ENCODE results near the gene APOL1.

Gene APOL1

DNA sequence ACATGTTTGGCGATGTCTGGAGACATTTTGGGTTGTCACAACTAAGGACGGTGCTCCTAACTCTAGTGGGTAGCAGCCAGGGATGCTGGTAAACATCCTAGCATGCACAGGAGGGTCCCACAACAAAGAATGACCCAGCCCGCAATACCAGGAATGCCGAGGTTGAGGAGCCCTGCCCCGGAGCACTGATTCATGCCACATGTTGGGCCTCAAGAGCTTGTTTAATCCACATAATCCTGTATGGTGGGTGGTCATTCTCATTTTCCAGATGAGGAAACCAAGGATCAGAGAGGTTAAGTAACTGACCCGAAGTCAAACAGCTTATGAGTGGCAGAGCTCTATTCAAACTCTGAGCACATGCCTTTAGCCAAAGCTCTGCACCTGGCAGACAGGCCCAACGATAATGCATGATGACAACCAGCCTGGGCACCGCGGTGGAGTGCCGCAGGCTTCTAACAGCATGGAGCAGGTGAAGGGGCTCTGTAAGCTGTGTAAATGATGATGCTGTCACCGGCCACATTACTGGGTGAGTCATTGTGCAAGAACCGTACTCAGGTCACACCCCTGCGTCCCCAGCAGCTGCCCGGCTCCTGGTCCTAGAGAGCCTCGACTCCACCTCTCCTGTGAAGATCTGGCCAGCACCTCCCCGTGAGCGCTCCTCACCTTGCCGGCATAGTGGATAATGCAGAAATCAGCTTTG is 58.6 kb downstream of the APOL1 start:
- Histone ChIP-seq H3K4me3 (ENCODE audit: low read depth, low read length) (no peak overlapping the region), H3K36me3 (replicated peaks) (peaks cover 96% of the 10 kb centered on the region), H3K27me3 (replicated peaks) (no peaks in the 10 kb centered on the region), H3K27ac (no peak overlapping the region)
- in situ Hi-C loops (cut with HindIII; ENCODE audit: low pct_ligation_motif_present, low sequenced_read_pairs), result no loop called here
- TF ChIP-seq, protein P1, sequence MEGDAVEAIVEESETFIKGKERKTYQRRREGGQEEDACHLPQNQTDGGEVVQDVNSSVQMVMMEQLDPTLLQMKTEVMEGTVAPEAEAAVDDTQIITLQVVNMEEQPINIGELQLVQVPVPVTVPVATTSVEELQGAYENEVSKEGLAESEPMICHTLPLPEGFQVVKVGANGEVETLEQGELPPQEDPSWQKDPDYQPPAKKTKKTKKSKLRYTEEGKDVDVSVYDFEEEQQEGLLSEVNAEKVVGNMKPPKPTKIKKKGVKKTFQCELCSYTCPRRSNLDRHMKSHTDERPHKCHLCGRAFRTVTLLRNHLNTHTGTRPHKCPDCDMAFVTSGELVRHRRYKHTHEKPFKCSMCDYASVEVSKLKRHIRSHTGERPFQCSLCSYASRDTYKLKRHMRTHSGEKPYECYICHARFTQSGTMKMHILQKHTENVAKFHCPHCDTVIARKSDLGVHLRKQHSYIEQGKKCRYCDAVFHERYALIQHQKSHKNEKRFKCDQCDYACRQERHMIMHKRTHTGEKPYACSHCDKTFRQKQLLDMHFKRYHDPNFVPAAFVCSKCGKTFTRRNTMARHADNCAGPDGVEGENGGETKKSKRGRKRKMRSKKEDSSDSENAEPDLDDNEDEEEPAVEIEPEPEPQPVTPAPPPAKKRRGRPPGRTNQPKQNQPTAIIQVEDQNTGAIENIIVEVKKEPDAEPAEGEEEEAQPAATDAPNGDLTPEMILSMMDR (IDR thresholded peaks at IDR 0.05; ENCODE audit: low read depth, low read length, missing control alignments), result no peak
- DNase-seq, result no peak

DNA sequence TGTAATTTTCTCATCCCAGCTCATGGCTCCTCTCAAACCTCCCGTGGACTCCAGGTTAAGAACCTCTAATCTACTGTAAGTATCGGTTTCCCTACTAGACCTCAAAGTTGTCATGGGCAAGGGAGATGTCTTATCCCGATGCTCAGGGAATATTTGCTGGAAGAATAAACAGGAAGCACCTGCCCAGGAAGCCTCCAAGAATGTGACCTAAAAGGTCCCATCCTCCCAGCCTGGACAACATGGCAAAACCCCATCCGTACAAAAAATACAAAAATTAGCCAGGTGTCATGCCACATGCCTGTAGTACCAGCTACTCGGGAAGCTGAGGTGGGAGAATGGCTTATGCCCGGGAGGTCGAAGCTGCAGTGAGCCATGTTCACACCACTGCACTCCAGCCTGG is 62.4 kb downstream of the APOL1 start:
- Histone ChIP-seq H3K27me3 (replicated peaks) (no peaks in the 10 kb centered on the region), H3K27ac (no peak overlapping the region), H3K4me3 (ENCODE audit: low read depth, low read length) (no peak overlapping the region), H3K36me3 (replicated peaks) (peaks cover 96% of the 10 kb centered on the region)
- DNase-seq, result no peak
- in situ Hi-C loops (cut with HindIII; ENCODE audit: low pct_ligation_motif_present, low sequenced_read_pairs), result no loop called here
- TF ChIP-seq, protein P1 (IDR thresholded peaks at IDR 0.05; ENCODE audit: low read depth, low read length, missing control alignments), result no peak

DNA sequence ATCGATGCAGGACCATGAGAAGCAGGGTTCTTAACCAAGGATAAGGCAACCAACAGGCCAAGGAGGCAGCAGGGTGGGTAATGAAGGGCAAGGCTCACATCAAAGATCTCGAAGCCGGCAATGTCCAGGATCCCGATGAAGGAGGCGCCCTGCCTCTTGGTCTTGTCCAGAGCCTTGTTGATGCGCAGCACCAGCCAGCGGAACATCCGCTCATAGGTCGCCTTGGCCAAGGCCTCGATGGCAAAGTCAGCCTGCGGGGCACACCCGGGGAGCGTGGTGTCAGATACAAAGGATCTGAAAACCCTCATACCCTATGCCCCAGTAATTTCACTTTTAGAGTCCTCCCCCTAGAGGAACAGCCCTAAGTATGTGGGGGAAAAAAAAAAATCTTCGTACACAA is 63.5 kb downstream of the APOL1 start:
- H3K27ac ChIP-seq, result no peak overlapping the region
- H3K4me3 ChIP-seq (ENCODE audit: low read depth, low read length), result no peak overlapping the region
- TF ChIP-seq, protein P1 (IDR thresholded peaks at IDR 0.05; ENCODE audit: low read depth, low read length, missing control alignments), result no peak
- H3K27me3 ChIP-seq (replicated peaks), result no peaks in the 10 kb centered on the region
- DNase-seq, result no peak
- in situ Hi-C loops (cut with HindIII; ENCODE audit: low pct_ligation_motif_present, low sequenced_read_pairs), result no loop called here
- H3K36me3 ChIP-seq (replicated peaks), result peaks cover 96% of the 10 kb centered on the region

All from brain microvascular endothelial cell (primary cell).